Medulla oblongata (tissue), 1 donor: ENCODE results near the gene AXIN2.
A peak's percentile ranks its signal among the peaks of the same experiment; 100 is the strongest.

Experiments used
- DNase-seq: peaks from one replicate; pipeline ENCODE4 v3.0.0-alpha.2; 2015; ENCODE audit errors: extremely low spot score

The AXIN2 gene, protein sequence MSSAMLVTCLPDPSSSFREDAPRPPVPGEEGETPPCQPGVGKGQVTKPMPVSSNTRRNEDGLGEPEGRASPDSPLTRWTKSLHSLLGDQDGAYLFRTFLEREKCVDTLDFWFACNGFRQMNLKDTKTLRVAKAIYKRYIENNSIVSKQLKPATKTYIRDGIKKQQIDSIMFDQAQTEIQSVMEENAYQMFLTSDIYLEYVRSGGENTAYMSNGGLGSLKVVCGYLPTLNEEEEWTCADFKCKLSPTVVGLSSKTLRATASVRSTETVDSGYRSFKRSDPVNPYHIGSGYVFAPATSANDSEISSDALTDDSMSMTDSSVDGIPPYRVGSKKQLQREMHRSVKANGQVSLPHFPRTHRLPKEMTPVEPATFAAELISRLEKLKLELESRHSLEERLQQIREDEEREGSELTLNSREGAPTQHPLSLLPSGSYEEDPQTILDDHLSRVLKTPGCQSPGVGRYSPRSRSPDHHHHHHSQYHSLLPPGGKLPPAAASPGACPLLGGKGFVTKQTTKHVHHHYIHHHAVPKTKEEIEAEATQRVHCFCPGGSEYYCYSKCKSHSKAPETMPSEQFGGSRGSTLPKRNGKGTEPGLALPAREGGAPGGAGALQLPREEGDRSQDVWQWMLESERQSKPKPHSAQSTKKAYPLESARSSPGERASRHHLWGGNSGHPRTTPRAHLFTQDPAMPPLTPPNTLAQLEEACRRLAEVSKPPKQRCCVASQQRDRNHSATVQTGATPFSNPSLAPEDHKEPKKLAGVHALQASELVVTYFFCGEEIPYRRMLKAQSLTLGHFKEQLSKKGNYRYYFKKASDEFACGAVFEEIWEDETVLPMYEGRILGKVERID

GRCh38 chr17:65561452-65562205 lies at the start of gene AXIN2:
TSS of gene AXIN2 (minus strand) at chr17:65561648. CDS start at chr17:65558620, 3,028 bp downstream.
- DNase-seq, result peak; percentile 88

GRCh38 chr17:65609749-65610148 lies 48.3 kb upstream of the AXIN2 start:
- no peak for DNase-seq

- no peak for DNase-seq
Measured at GRCh38 chr17:65609286-65609685, 47.8 kb upstream of the AXIN2 start.

- DNase-seq, result no peak
Measured at GRCh38 chr17:65604070-65604469, 42.6 kb upstream of the AXIN2 start.

- no peak for DNase-seq
Measured at GRCh38 chr17:65601881-65602280, 40.4 kb upstream of the AXIN2 start.

DNA sequence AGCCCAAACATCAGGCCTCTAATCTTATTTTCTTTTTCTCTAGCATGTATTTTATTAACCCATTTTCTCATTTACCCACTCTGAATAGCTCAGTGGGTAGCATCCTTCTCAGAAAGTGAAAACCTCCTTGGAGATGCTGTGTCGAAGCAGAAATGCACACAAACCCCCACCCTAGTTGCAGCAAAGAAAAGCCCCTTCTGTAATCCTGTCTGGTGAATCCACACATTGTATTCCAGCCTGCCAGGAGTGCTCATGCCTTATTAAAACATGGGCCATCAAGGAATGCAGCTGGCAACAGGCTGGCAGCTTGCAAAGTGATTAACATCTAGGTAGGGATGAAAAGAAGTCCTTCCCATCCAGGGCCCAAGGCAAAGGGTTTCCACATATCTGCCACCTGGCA lies 39.7 kb upstream of the AXIN2 start:
- no peak for DNase-seq

- no peak for DNase-seq
Measured at GRCh38 chr17:65600518-65600917, 39.1 kb upstream of the AXIN2 start.

GRCh38 chr17:65599650-65600049 lies 38.2 kb upstream of the AXIN2 start:
- DNase-seq, result no peak

GRCh38 chr17:65598746-65599145 lies 37.3 kb upstream of the AXIN2 start:
- DNase-seq, result no peak

DNA sequence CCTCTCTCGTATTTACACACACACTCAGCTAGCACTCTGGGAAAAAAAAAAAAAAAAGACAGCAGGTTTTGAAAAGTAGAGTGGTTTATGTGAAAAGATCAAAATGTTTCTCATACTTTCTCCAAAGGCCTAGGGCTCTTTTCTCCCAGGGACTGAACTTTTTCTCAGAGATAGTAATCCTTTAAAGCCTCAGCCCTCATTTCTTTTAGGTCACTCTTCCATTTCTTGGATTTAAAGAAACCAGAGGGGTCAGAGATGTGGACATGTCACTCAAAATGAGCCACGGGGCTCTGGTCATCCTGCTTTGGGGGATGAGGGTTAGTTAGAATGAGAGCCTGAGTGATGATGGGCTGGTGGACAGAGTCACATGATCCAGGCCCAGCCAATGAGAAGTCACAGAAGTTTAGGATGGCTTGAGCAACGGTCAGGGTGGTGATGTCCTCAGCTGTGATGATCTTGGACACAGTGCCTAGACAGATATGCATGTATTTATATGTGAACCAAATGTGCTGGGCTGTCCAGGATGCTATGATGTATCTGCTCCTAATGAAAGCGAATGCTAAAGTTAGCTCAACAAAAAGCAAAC lies 33.7 kb upstream of the AXIN2 start:
- no peak for DNase-seq

DNA sequence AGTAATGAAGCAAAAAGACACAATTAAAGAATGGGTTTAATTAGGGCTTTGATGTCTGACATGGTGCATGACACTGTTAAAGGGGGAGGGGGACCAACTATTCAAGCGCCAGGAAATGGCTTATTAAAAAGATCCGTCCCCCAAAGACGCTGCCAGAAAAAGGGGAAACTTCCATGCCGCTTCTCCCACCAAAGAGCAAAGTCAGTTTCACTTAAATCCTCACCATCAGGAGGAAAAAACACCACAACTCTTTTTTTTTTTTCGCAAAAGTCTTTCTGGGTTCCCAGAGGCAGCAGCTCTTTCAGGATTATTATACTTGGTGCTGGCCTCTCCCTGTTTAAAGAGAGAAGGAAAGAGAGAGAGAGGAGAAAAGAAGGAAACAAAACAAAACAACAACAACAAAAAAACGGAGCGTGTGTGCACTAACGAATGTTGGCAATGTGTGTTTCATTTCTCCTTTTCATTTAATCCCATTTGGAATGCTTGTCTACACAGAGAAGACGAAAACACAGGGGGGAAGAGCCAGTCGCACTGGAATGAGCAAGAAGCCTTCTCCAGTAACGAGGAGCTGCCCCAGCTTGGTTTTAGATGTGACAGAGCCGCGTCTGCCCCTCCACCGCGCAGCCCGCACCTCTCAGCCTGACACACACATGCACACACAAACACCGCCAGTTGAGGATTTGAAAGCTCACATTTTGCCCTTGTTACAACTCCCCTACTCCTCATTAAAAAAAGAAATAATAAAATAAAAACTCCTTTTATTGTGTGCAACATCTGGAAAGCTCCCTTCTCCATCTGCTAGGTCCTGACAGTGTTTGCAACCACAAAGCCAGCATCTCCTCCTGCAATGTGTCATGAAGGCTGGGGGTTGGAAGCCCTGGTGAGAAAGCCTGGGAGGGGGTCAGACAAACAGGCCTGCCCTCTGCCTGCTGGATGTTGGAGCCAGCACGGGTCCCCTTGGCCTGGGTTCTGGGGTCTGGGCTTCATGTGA lies 32.7 kb upstream of the AXIN2 start:
- no peak for DNase-seq

GRCh38 chr17:65593092-65593854 lies 31.8 kb upstream of the AXIN2 start:
- no peak for DNase-seq

GRCh38 chr17:65592125-65592965 lies 30.9 kb upstream of the AXIN2 start:
- DNase-seq, result no peak

DNA sequence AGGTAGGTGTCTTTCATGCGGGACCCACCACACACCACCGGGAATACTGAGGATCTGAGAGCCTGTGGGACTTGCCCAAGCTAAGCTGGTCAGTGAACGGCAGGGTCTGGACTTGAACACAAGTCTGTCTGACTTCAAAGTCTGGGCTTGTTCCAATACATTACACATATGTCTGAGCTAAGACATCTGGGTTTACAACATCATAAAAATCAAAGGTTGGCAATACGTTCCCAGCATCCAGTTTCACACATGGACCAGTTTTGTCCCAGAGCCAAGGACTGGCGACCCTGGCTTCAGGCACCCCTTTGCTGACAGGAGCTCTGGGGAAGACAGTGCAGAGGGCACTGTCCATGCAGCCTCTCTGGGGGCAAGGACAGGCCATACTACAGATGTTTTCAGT lies 27.9 kb upstream of the AXIN2 start:
- DNase-seq, result no peak

DNA sequence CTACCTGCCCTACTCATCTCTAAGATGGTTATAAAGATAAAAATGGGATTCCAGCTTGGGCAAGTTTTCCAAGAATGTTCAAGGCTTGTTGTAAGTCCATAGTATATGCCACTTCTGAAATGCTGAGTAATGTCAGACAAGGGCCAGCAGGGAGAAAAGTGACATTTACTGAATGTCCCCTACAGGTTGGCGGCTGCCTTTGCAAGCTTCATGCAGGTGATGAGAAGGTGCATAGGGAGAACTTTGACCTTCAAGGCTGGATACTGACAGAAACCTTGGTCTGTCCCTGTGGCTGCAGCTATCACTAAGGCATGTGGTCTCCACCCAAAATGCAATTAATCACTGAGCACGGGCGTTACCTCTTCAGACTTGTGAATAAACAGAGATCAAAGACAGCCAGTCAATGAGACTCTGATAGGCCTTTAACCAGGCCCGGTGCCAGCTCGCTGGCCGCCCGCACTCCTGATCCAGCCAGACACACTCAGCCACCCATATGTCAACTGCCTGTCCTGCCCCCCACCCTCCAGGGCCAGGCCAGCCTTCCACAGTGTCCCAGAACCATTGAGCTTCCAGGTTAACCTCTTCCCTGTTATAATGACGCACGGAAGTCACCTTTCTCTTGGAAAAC lies 26.8 kb upstream of the AXIN2 start:
- no peak for DNase-seq

DNA sequence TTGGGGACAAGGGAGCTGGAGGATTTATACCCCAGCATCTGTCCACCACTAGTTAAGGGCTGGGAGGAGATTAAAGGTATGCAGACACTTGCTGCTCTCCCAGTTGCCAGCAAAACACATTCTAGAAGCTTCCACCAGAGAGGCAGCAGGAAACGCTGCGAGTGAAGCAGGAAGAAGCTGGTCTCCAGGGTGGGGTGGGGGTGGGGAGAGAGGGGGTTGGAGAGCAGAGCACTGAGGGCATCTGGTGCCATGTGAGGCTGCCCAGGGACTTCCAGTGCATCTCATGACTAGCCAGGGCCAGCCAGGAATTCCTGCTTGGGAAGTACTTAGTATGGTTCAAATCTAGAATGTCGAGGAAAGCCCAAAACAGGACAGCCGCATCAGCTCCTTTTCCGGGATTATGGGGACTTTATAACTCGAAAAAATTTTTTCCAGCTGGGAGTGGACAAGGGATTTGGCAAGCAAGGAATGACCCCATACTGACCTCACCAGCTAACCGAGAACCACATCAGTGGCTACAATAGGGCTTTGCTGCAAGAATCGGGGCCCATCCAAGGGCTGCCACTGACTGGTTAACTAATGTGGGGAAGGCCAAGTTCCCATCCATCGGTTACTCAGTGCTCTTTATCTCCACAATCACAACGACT lies 26.2 kb upstream of the AXIN2 start:
- no peak for DNase-seq

DNA sequence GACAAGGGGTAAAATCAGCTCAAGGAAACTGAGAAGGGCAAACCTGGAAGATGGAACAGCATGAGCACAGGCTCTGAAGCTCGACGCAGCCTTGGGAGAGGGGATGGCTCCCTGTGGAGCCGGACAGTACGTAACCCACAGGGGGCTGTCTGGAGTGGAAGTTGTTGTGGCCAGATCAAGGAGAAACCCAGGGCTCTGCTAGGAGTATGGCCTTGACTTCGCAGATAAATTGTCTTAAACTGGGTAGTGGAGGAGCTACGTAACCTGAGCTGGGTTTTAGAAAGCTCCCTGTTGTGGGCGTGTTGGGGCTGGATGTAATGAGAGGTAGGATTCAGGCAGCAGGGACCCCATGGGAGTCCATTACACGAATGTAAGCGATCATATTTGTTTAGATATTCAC lies 25.5 kb upstream of the AXIN2 start:
- DNase-seq, result no peak
